GM21526 (cell line): ENCODE results near the gene TMEM52B.

Experiments used
- ATAC-seq: cut with Tn5 transposase; IDR thresholded peaks from one replicate; pipeline ENCODE4 v1.9.1; 2021; ENCODE audit warnings: moderate library complexity; ENCODE audit not compliant: unreplicated experiment, low FRiP score

The TMEM52B gene

GRCh38 chr12:10178821-10179220, at the start of gene TMEM52B:
Gene TMEM52B, plus strand, starts transcription at chr12:10179032. Its CDS starts 543 bp downstream, at chr12:10179575.
- no peak for ATAC-seq

GRCh38 chr12:10130042-10130441, 48.8 kb upstream of the TMEM52B start, which contains the start of gene CLEC7A:
Gene CLEC7A, minus strand, starts transcription at chr12:10130199. Its CDS starts 117 bp downstream, at chr12:10130082.
- no peak for ATAC-seq

- ATAC-seq: no peak
Observed at GRCh38 chr12:10131111-10131690, 47.6 kb upstream of the TMEM52B start.

- ATAC-seq: no peak
Observed at GRCh38 chr12:10132850-10133370, 45.9 kb upstream of the TMEM52B start.

GRCh38 chr12:10135126-10135525, 43.7 kb upstream of the TMEM52B start:
- no peak for ATAC-seq

GRCh38 chr12:10136637-10137205, 42.1 kb upstream of the TMEM52B start:
- ATAC-seq: no peak

- no peak for ATAC-seq
Observed at GRCh38 chr12:10140001-10140400, 38.8 kb upstream of the TMEM52B start.

GRCh38 chr12:10142976-10143589, 35.7 kb upstream of the TMEM52B start:
- no peak for ATAC-seq

- peak; percentile 59 for ATAC-seq
Observed at GRCh38 chr12:10147714-10148403, 31.0 kb upstream of the TMEM52B start.

GRCh38 chr12:10151621-10152020, 27.2 kb upstream of the TMEM52B start:
- ATAC-seq: no peak

GRCh38 chr12:10153271-10154144, 25.3 kb upstream of the TMEM52B start:
- ATAC-seq: peak; percentile 50

- ATAC-seq: no peak
Observed at GRCh38 chr12:10154145-10154496, 24.7 kb upstream of the TMEM52B start.

- no peak for ATAC-seq
Observed at GRCh38 chr12:10155966-10156365, 22.9 kb upstream of the TMEM52B start.

GRCh38 chr12:10158406-10158805, 20.4 kb upstream of the TMEM52B start:
- ATAC-seq: no peak

GRCh38 chr12:10159280-10159679, 19.6 kb upstream of the TMEM52B start:
- no peak for ATAC-seq

- ATAC-seq: no peak
Observed at GRCh38 chr12:10160617-10161385, 18.0 kb upstream of the TMEM52B start.

- no peak for ATAC-seq
Observed at GRCh38 chr12:10163084-10163483, 15.7 kb upstream of the TMEM52B start.

GRCh38 chr12:10165421-10165820, 13.4 kb upstream of the TMEM52B start:
- ATAC-seq: no peak

- no peak for ATAC-seq
Observed at GRCh38 chr12:10167599-10167998, 11.2 kb upstream of the TMEM52B start.

GRCh38 chr12:10169104-10169503, 9.7 kb upstream of the TMEM52B start:
- ATAC-seq: no peak
